Measurements from ENCODE around the gene HCN3.

Gene HCN3

GRCh38 chr1:155250246-155250632 is 27.0 kb upstream of the HCN3 start:
- ChIA-PET POLR2A (interaction anchor here (0.5 to 2.7 kb wide), 4 partner anchors 9 to 1034 kb away, joined by 3 to 11 read pairs (median 3); partner anchors contain the start of gene SCAMP3), CTCF (interaction anchor here (0.6 to 9.8 kb wide), 68 partner anchors 9 to 816 kb away, joined by 3 to 154 read pairs (median 6); partner anchors contain the start of genes CLK2, FDPS, HCN3 and KRTCAP2)
- TF ChIP-seq CTCF (IDR thresholded peaks at IDR 0.05; ENCODE audit: control extremely low read depth, extremely low read depth, low read depth, missing control alignments), result no peak
- no peak for DNase-seq (ENCODE audit: extremely low spot score)

- CTCF ChIA-PET, result interaction anchor here (0.6 to 9.8 kb wide), 93 partner anchors 10 to 815 kb away, joined by 3 to 154 read pairs (median 5); partner anchors contain the start of genes ASH1L, CLK2, FDPS and HCN3
- peak; percentile 100 for TF ChIP-seq CTCF (IDR thresholded peaks at IDR 0.05; ENCODE audit: control extremely low read depth, extremely low read depth, low read depth, missing control alignments)
- POLR2A ChIA-PET, result interaction anchor here (0.5 to 2.7 kb wide), 4 partner anchors 9 to 734 kb away, joined by 3 to 11 read pairs (median 6); partner anchors contain the start of genes CHRNB2 and SCAMP3
- peak; percentile 96 for DNase-seq (ENCODE audit: extremely low spot score)
Measured at GRCh38 chr1:155250633-155251449, 26.4 kb upstream of the HCN3 start.

GRCh38 chr1:155251566-155251965 is 25.7 kb upstream of the HCN3 start:
- TF ChIP-seq CTCF (IDR thresholded peaks at IDR 0.05; ENCODE audit: control extremely low read depth, extremely low read depth, low read depth, missing control alignments), result no peak
- ChIA-PET CTCF (interaction anchor here (0.6 to 9.8 kb wide), 62 partner anchors 9 to 815 kb away, joined by 3 to 154 read pairs (median 6); partner anchors contain the start of genes ASH1L, CLK2, FDPS and HCN3), POLR2A (interaction anchor here (0.5 to 2.7 kb wide), 4 partner anchors 10 to 733 kb away, joined by 3 to 11 read pairs (median 6); partner anchors contain the start of genes CHRNB2 and SCAMP3)
- DNase-seq (ENCODE audit: extremely low spot score), result no peak

- no peak for DNase-seq (ENCODE audit: extremely low spot score)
- ChIA-PET CTCF (interaction anchor here (5.4 to 9.8 kb wide), 3 partner anchors 15 to 340 kb away, joined by 88 to 154 read pairs (median 150); partner anchors contain the start of genes CLK2 and RUSC1), POLR2A (no interaction called here)
- TF ChIP-seq CTCF (IDR thresholded peaks at IDR 0.05; ENCODE audit: control extremely low read depth, extremely low read depth, low read depth, missing control alignments), result no peak
Measured at GRCh38 chr1:155253208-155253607, 24.1 kb upstream of the HCN3 start.

GRCh38 chr1:155253797-155254196 is 23.5 kb upstream of the HCN3 start:
- TF ChIP-seq CTCF (IDR thresholded peaks at IDR 0.05; ENCODE audit: control extremely low read depth, extremely low read depth, low read depth, missing control alignments), result no peak
- ChIA-PET CTCF (interaction anchor here (5.4 to 9.8 kb wide), 2 partner anchors 15 to 71 kb away, joined by 150 to 154 read pairs; partner anchors contain the start of genes CLK2 and RUSC1), POLR2A (no interaction called here)
- DNase-seq (ENCODE audit: extremely low spot score), result no peak

GRCh38 chr1:155254228-155254713 is 23.0 kb upstream of the HCN3 start:
- ChIA-PET POLR2A (interaction anchor here (0.5 kb wide), 1 partner anchor 38 kb away, joined by 3 read pairs; no protein-coding TSS in a partner anchor), CTCF (interaction anchor here (5.4 kb wide), 1 partner anchor 14 kb away, joined by 154 read pairs; the partner anchor contains the start of gene CLK2)
- no peak for DNase-seq (ENCODE audit: extremely low spot score)
- no peak for TF ChIP-seq CTCF (IDR thresholded peaks at IDR 0.05; ENCODE audit: control extremely low read depth, extremely low read depth, low read depth, missing control alignments)

All from GM10248 (cell line).